H1 (cell line): Measurements from ENCODE around the gene PERCC1. TPM values are rescaled to one million over a fixed set of nuclear protein-coding genes. Genes with fewer than 3 reads are reported as not detected.

Experiments used
- CTCF ChIA-PET: fragments of 300-600 bp; sonication (Branson Sonifier 250); formaldehyde crosslinking; loops from one replicate; lab custom pipeline; 2021; ENCODE audit not compliant: partially characterized antibody; lab: Charles Lee
- POLR2A ChIA-PET: fragments of 300-600 bp; sonication (Branson Sonifier 250); formaldehyde crosslinking; loops from one replicate; lab custom pipeline; 2021; ENCODE audit warnings: inconsistent platforms; ENCODE audit not compliant: partially characterized antibody; lab: Charles Lee
- DNase-seq, 2 experiments: peaks; one replicate each; pipeline versions ENCODE4 v3.0.0 to v3.0.0-alpha.2; 2010 to 2022; ENCODE audit warnings: low spot score in 2 of 2, low read depth in 1 of 2, mixed read lengths in 1 of 2
- FAIRE-seq: peaks from 2 replicates; lab custom pipeline; 2011; peaks lifted over from hg19 to GRCh38; lab: Jason Lieb, UNC
- H2AFZ ChIP-seq: 2 replicates; pipeline ENCODE4 v1.8.1; 2012; ENCODE audit warnings: low read length, inconsistent platforms
- H2AK5ac ChIP-seq: 2 replicates; pipeline ENCODE4 v1.6.1; 2013; ENCODE audit warnings: low read depth, low read length
- H2BK120ac ChIP-seq: replicated peaks from 2 replicates; pipeline ENCODE3; 2013; ENCODE audit warnings: low read depth, low read length, inconsistent platforms
- H2BK12ac ChIP-seq: 2 replicates; pipeline ENCODE4 v1.6.1; 2013; ENCODE audit warnings: low read depth, low read length
- H2BK15ac ChIP-seq: 2 replicates; pipeline ENCODE4 v1.6.1; 2013; ENCODE audit warnings: low read length
- H2BK20ac ChIP-seq: 2 replicates; pipeline ENCODE4 v1.6.1; 2013; ENCODE audit warnings: low read length
- H2BK5ac ChIP-seq: 2 replicates; pipeline ENCODE4 v1.6.1; 2013; ENCODE audit warnings: low read depth, low read length
- H3K14ac ChIP-seq: 2 replicates; pipeline ENCODE4 v1.6.1; 2013; ENCODE audit warnings: inconsistent platforms; ENCODE audit not compliant: insufficient read length
- H3K18ac ChIP-seq: 2 replicates; pipeline ENCODE4 v1.6.1; 2013; ENCODE audit warnings: low read length; ENCODE audit errors: extremely low read depth
- H3K23ac ChIP-seq: 2 replicates; pipeline ENCODE4 v1.6.1; 2013; ENCODE audit warnings: inconsistent platforms; ENCODE audit not compliant: insufficient read length
- H3K23me2 ChIP-seq: 2 replicates; pipeline ENCODE4 v1.6.1; 2013; ENCODE audit warnings: low read depth, low read length
- H3K27ac ChIP-seq: 2 replicates; pipeline ENCODE4 v1.6.1; 2011; ENCODE audit warnings: low read depth, low read length, inconsistent platforms
- H3K27me3 ChIP-seq, 4 experiments: replicated peaks in 1 of 4; 1 replicate in 1 of 4; 2 replicates in 3 of 4; pipeline versions ENCODE4 v1.6.1 to v1.8.1; 2011 to 2013; ENCODE audit warnings: low read length in 3 of 4, mild to moderate bottlenecking in 3 of 4, inconsistent platforms in 2 of 4, mixed read lengths in 2 of 4, moderate library complexity in 1 of 4; ENCODE audit not compliant: control insufficient read depth in 3 of 4, insufficient read depth in 3 of 4; ENCODE audit errors: extremely low read depth in 1 of 4
- H3K36me3 ChIP-seq, 4 experiments: 2 replicates each; pipeline versions ENCODE4 v1.6.1 to v1.8.1; 2011 to 2013; ENCODE audit warnings: mild to moderate bottlenecking in 4 of 4, low read length in 3 of 4, moderate library complexity in 2 of 4, control low read depth in 1 of 4, inconsistent platforms in 1 of 4; ENCODE audit not compliant: insufficient read depth in 4 of 4, control insufficient read depth in 2 of 4
- H3K4ac ChIP-seq: replicated peaks from 2 replicates; pipeline ENCODE3; 2013; ENCODE audit warnings: low read length, low read depth, mixed read lengths, inconsistent platforms; ENCODE audit not compliant: insufficient read length
- H3K4me1 ChIP-seq, 4 experiments: replicated peaks in 1 of 4; 1 replicate in 1 of 4; 2 replicates in 3 of 4; pipeline versions ENCODE4 v1.6.1 to v1.8.1; 2011 to 2013; ENCODE audit warnings: low read length in 3 of 4, inconsistent platforms in 2 of 4, mixed read lengths in 1 of 4; ENCODE audit not compliant: insufficient read depth in 4 of 4, control insufficient read depth in 3 of 4
- H3K4me2 ChIP-seq, 2 experiments: 2 replicates each; pipeline versions ENCODE4 v1.6.1 to v1.8.1; 2011 to 2013; ENCODE audit warnings: low read depth in 2 of 2, low read length in 2 of 2, control low read depth in 1 of 2, inconsistent platforms in 1 of 2, mild to moderate bottlenecking in 1 of 2; ENCODE audit not compliant: insufficient read depth in 1 of 2
- H3K4me3 ChIP-seq, 4 experiments: fragments of 200-600, 300-600 bp in 1 of 4; sonication (generic), shearing (Covaris generic), sonication (Bioruptor Twin) in 1 of 4; 2 replicates each; pipeline versions ENCODE4 v1.5.1 to v1.8.1; 2011 to 2016; ENCODE audit warnings: low read length in 4 of 4, low read depth in 3 of 4, control low read depth in 2 of 4, inconsistent platforms in 2 of 4, mild to moderate bottlenecking in 2 of 4, mixed read lengths in 1 of 4, moderate library complexity in 1 of 4; ENCODE audit not compliant: insufficient read depth in 2 of 4; ENCODE audit errors: extremely low read depth in 1 of 4
- H3K56ac ChIP-seq: replicated peaks from 2 replicates; pipeline ENCODE3; 2013; ENCODE audit warnings: low read depth, mild to moderate bottlenecking, mixed read lengths, low read length, inconsistent platforms; ENCODE audit not compliant: insufficient read length
- H3K79me1 ChIP-seq: 2 replicates; pipeline ENCODE4 v1.6.1; 2013; ENCODE audit warnings: low read depth, low read length, control low read depth
- H3K79me2 ChIP-seq, 2 experiments: 2 replicates each; pipeline versions ENCODE4 v1.6.1 to v1.8.1; 2012 to 2013; ENCODE audit warnings: low read length in 2 of 2, mild to moderate bottlenecking in 2 of 2, inconsistent platforms in 1 of 2; ENCODE audit not compliant: insufficient read depth in 2 of 2, control insufficient read depth in 1 of 2
- H3K9ac ChIP-seq, 4 experiments: replicated peaks in 1 of 4; 1 replicate in 1 of 4; 2 replicates in 3 of 4; pipeline versions ENCODE4 v1.6.1 to v1.8.1; 2011 to 2013; ENCODE audit warnings: low read depth in 3 of 4, low read length in 3 of 4, control low read depth in 2 of 4, mild to moderate bottlenecking in 2 of 4, moderate library complexity in 2 of 4, inconsistent platforms in 1 of 4; ENCODE audit errors: extremely low read depth in 1 of 4
- H3K9me3 ChIP-seq, 2 experiments: 2 replicates each; pipeline versions ENCODE4 v1.6.1 to v1.8.1; 2012 to 2013; ENCODE audit warnings: mild to moderate bottlenecking in 2 of 2, moderate library complexity in 2 of 2, control low read depth in 1 of 2, inconsistent platforms in 1 of 2, low read depth in 1 of 2, low read length in 1 of 2, mixed read lengths in 1 of 2; ENCODE audit not compliant: insufficient read depth in 2 of 2
- H4K20me1 ChIP-seq, 2 experiments: replicated peaks in 1 of 2; 2 replicates each; pipeline versions ENCODE3 to v1.8.1; 2011 to 2013; ENCODE audit warnings: inconsistent platforms in 2 of 2, low read length in 2 of 2, mild to moderate bottlenecking in 1 of 2; ENCODE audit not compliant: insufficient read depth in 2 of 2, control insufficient read depth in 1 of 2
- H4K5ac ChIP-seq: 2 replicates; pipeline ENCODE4 v1.6.1; 2013; ENCODE audit warnings: low read length, low read depth, mixed read lengths, inconsistent platforms; ENCODE audit not compliant: insufficient read length
- H4K8ac ChIP-seq: 2 replicates; pipeline ENCODE4 v1.8.0; 2013; ENCODE audit warnings: mild to moderate bottlenecking, moderate library complexity, low read length, inconsistent platforms; ENCODE audit not compliant: insufficient read depth; ENCODE audit errors: extremely low read depth
- H4K91ac ChIP-seq: replicated peaks from 2 replicates; pipeline ENCODE3; 2013; ENCODE audit warnings: low read length, mixed read lengths, inconsistent platforms; ENCODE audit not compliant: insufficient read length
- CBX8 ChIP-seq: fragments of 300-800, 300-1000 bp; sonication (generic); IDR thresholded peaks from 2 replicates; pipeline ENCODE4 v1.7.1; 2016; ENCODE audit warnings: low read depth, low read length, borderline replicate concordance
- WGBS, 2 experiments: shearing (Covaris generic) in 1 of 2; methylation state at CpG; one replicate each; pipeline versions ENCODE4 v1.1.6 to v1.1.7; 2013 to 2015; ENCODE audit warnings: low lambda C conversion rate in 2 of 2, mixed read lengths in 2 of 2, inconsistent platforms in 1 of 2, low coverage in 1 of 2, missing lambda C conversion rate in 1 of 2; ENCODE audit not compliant: insufficient replicate concordance in 2 of 2, insufficient coverage in 1 of 2, insufficient read length in 1 of 2; ENCODE audit errors: extremely low coverage in 1 of 2, missing lambda C conversion rate in 1 of 2; 5-methylcytosine and 5-hydroxymethylcytosine counted together
- polyA plus RNA-seq, 7 experiments: library from polyadenylated mRNA; depleted of rRNA in 3 of 7; stranded (reverse) in 5 of 7; unstranded in 2 of 7; fragments of >200 nt in 5 of 7; fragments of 200-250 nt in 2 of 7; gene quantifications; 1 replicate in 5 of 7; 2 replicates in 1 of 7; 4 replicates in 1 of 7; pipeline versions ENCODE4 v1.2.1 to v1.2.3, GENCODE V29; 2011 to 2013; ENCODE audit warnings: missing spikeins in 2 of 7, mixed read lengths in 2 of 7
- total RNA-seq: library from RNA; stranded (reverse); fragmentation: NEBNext Ultra II Directional; extraction: Animal tissue kit (Norgen Biotek cat#: 25700); gene quantifications from 2 replicates; pipeline ENCODE4 v1.2.1, GENCODE V29; 2021

PERCC1 gene
- total and polyA plus RNA-seq, 2 of the 8 experiments (the other 6 are each of a cell fraction or from before 2014, with no cell fraction given), result not detected

DNA sequence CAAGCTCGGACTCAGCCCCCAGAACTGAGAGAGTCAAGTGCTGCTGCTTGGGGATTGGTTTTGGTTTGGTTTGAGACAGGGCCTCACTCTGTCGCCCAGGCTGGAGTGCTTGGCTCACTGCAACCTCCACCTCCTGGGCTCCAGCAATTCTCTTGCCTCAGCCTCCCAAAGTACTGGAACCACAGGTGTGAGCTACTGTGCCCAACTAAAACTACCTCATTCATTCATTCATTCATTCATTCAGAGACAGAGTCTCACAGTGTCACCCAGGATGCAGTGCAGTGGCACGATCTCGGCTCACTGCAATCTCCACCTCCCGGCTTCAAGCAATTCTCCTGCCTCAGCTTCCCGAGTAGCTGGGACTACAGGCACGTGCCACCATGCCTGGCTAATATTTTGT is 41.1 kb upstream of the PERCC1 start:
- no peak for TF ChIP-seq CBX8
- Histone ChIP-seq H3K14ac (no peak overlapping the region), H3K23me2 (no peaks in the 10 kb centered on the region), H3K23ac (no peak overlapping the region), H3K4me2 (no peak overlapping the region), H3K4me3 (no peak overlapping the region), H2BK15ac (no peak overlapping the region), H2AFZ (no peak overlapping the region), H4K91ac (no peak overlapping the region), H2BK20ac (no peak overlapping the region), H3K79me2 (no peaks in the 10 kb centered on the region), H3K27ac (no peak overlapping the region), H2BK12ac (no peak overlapping the region), H3K9me3 (no peaks in the 10 kb centered on the region), H3K36me3 (peaks cover 3 to 9% (median 4%) of the 10 kb centered on the region in 4 experiments; a peak in 5 of 8 replicates), H2BK5ac (no peak overlapping the region), H3K18ac (no peak overlapping the region), H4K20me1 (peaks cover 0 to 5% of the 10 kb centered on the region in 2 experiments), H3K27me3 (no peaks in the 10 kb centered on the region), H4K5ac (no peak overlapping the region), H3K4me1 (no peaks in the 10 kb centered on the region), H3K56ac (no peak overlapping the region), H4K8ac (no peak overlapping the region), H2AK5ac (no peak overlapping the region), H2BK120ac (no peak overlapping the region), H3K9ac (no peak overlapping the region), H3K79me1 (no peaks in the 10 kb centered on the region), H3K4ac (no peak overlapping the region)
- DNase-seq (no peak), FAIRE-seq (no peak)
- WGBS, 2 experiments, result 93% methylated on average over 7 of the region's 7 CpGs; no CpG with 5 or more reads in 1 of the 2 experiments
- ChIA-PET POLR2A (interaction anchor here (1.1 to 1.5 kb wide), 2 partner anchors 10 to 31 kb away, joined by 3 read pairs; partner anchors contain the start of gene UQCC4), CTCF (interaction anchor here (0.9 to 1.4 kb wide), 2 partner anchors 14 to 26 kb away, joined by 3 read pairs; no protein-coding TSS in a partner anchor)
